Measurements from ENCODE around the gene EPN2. TPM values are rescaled to one million over a fixed set of nuclear protein-coding genes. Genes with fewer than 3 reads are reported as not detected.

The EPN2 gene
- total RNA-seq, 1 experiment from 2014 or later: 57.8 TPM

DNA sequence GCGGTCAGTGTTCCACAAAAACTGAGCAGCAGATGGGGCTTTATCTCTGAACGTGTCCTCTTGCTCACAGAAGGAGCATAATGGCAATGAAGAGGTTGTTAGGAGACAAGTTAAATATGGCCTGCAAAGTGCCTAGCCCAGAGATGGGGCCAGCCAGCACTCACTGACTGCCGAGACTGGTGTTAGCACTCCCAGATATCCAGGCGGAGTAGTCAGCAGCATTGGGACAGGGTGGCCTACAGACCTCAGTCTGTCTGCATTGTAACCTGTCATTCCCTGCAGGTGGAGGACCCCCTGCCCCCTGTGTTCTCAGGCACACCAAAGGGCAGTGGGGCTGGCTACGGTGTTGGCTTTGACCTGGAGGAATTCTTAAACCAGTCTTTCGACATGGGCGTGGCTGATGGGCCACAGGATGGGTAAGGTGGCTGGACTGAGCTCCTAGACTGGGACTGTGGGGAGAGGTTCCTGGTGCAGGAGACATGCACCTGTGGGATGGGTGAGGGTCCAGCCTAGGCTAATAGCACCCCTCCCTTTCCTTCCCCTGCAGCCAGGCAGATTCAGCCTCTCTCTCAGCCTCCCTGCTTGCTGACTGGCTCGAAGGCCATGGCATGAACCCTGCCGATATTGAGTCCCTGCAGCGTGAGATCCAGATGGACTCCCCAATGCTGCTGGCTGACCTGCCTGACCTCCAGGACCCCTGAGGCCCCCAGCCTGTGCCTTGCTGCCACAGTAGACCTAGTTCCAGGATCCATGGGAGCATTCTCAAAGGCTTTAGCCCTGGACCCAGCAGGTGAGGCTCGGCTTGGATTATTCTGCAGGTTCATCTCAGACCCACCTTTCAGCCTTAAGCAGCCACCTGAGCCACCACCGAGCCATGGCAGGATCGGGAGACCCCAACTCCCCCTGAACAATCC, 145.6 kb downstream of the EPN2 start:
- Histone ChIP-seq H3T11ph (ENCODE audit: low read length) (no peak overlapping the region), H3K18ac (ENCODE audit: insufficient read length, low read depth, low read length) (no peak overlapping the region), H3K9ac (ENCODE audit: extremely low read depth, insufficient read length, low read length) (no peak overlapping the region), H4K91ac (ENCODE audit: insufficient read length, low read depth, low read length) (no peak overlapping the region), H2AFZ (ENCODE audit: low read length) (no peak overlapping the region), H3K4me2 (ENCODE audit: insufficient read depth, insufficient read length, low read length) (no peak overlapping the region), H3K27me3 (ENCODE audit: insufficient read depth, low read length) (no peaks in the 10 kb centered on the region), H3K23ac (ENCODE audit: insufficient read length, low read depth, low read length) (no peak overlapping the region), H3K9me3 (ENCODE audit: control insufficient read depth, low read depth, low read length) (no peaks in the 10 kb centered on the region), H2BK12ac (ENCODE audit: insufficient read length, low read depth, low read length) (no peak overlapping the region), H4K5ac (ENCODE audit: insufficient read length, low read depth, low read length) (no peak overlapping the region), H2BK15ac (ENCODE audit: low read depth, low read length) (no peak overlapping the region), H4K8ac (replicated peaks; ENCODE audit: insufficient read length, low read depth, low read length) (no peak overlapping the region), H2AK5ac (ENCODE audit: insufficient read length, low read length) (no peak overlapping the region), H3K4me1 (ENCODE audit: insufficient read depth, low read length) (peaks cover under 1% of the 10 kb centered on the region; the same call in 1 of the 2 replicates), H3K14ac (ENCODE audit: insufficient read depth, low read length) (no peak overlapping the region), H2BK20ac (ENCODE audit: low read depth, low read length, poor library complexity, severe bottlenecking) (no peak overlapping the region), H3K79me2 (ENCODE audit: insufficient read depth, low read length) (peaks cover 4% of the 10 kb centered on the region; the same call in 1 of the 2 replicates), H2BK120ac (ENCODE audit: low read depth, low read length, poor library complexity, severe bottlenecking) (no peak overlapping the region), H4K20me1 (ENCODE audit: control insufficient read depth, insufficient read depth, insufficient read length) (no peaks in the 10 kb centered on the region), H3K4ac (ENCODE audit: low read depth, low read length) (no peak overlapping the region), H2BK5ac (ENCODE audit: insufficient read length, low read length) (no peak overlapping the region), H3K56ac (ENCODE audit: insufficient read length, low read depth, low read length) (no peak overlapping the region), H3K23me2 (ENCODE audit: insufficient read length, low read depth, low read length, poor library complexity, severe bottlenecking) (peaks cover 7% of the 10 kb centered on the region), H3K27ac (ENCODE audit: insufficient read length, low read depth, low read length) (no peak overlapping the region), H3K79me1 (ENCODE audit: insufficient read depth, low read depth, low read length, poor library complexity, severe bottlenecking) (peaks cover 6% of the 10 kb centered on the region)
- H3K4me1 Mint-ChIP-seq: peaks cover 30 to 47% of the 10 kb centered on the region in 2 experiments
- H3K36me3 Mint-ChIP-seq (ENCODE audit: insufficient read depth in 1 of 3, low read depth in 3 of 3): peaks cover 37 to 63% (median 62%) of the 10 kb centered on the region in 3 experiments
- DNase-seq: no peak
- no peak overlapping the region; a peak in 2 of 7 replicates for H3K27ac Mint-ChIP-seq
- no peaks in the 10 kb centered on the region for H3K9me3 Mint-ChIP-seq
- H3K27me3 Mint-ChIP-seq (ENCODE audit: low read depth): no peaks in the 10 kb centered on the region
- WGBS (ENCODE audit: extremely low coverage, insufficient read length, low lambda C conversion rate): no CpG with 5 or more reads among the region's 13 CpGs
- no peak overlapping the region for H3K4me3 Mint-ChIP-seq
- TF ChIP-seq, protein P1, sequence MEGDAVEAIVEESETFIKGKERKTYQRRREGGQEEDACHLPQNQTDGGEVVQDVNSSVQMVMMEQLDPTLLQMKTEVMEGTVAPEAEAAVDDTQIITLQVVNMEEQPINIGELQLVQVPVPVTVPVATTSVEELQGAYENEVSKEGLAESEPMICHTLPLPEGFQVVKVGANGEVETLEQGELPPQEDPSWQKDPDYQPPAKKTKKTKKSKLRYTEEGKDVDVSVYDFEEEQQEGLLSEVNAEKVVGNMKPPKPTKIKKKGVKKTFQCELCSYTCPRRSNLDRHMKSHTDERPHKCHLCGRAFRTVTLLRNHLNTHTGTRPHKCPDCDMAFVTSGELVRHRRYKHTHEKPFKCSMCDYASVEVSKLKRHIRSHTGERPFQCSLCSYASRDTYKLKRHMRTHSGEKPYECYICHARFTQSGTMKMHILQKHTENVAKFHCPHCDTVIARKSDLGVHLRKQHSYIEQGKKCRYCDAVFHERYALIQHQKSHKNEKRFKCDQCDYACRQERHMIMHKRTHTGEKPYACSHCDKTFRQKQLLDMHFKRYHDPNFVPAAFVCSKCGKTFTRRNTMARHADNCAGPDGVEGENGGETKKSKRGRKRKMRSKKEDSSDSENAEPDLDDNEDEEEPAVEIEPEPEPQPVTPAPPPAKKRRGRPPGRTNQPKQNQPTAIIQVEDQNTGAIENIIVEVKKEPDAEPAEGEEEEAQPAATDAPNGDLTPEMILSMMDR (conservative IDR thresholded peaks at IDR 0.05): no peak

All from H9 (cell line).